Suprapubic skin (tissue), 4 donors: ENCODE measurements around the gene TMEM63B.

Source experiments
- EP300 ChIP-seq: sonication (generic); formaldehyde crosslinking; IDR thresholded peaks from one replicate; pipeline ENCODE4 v1.6.1; 2017; ENCODE audit warnings: antibody characterized with exemption
- POLR2A ChIP-seq, 2 donors: fragments of 450-650 bp; IDR thresholded peaks; one replicate each; pipeline ENCODE4 v1.6.1; 2017; ENCODE audit warnings: antibody characterized with exemption in 2 of 2, mild to moderate bottlenecking in 2 of 2, moderate library complexity in 2 of 2
- POLR2AphosphoS5 ChIP-seq, 3 donors: sonication (generic); formaldehyde crosslinking; IDR thresholded peaks; one replicate each; pipeline ENCODE4 v1.6.1; 2017; ENCODE audit warnings: antibody characterized with exemption in 3 of 3
- TF ChIP-seq, protein P1 (sequence below), 2 donors: fragments of 200-600 bp in 1 of 2; fragments of 450-650 bp in 1 of 2; sonication (generic) in 1 of 2; IDR thresholded peaks; one replicate each; pipeline ENCODE4 v1.5.1; 2016 to 2019; ENCODE audit warnings: antibody characterized with exemption in 2 of 2, mild to moderate bottlenecking in 1 of 2, moderate library complexity in 1 of 2

GRCh38 chr6:44135173-44135758 is 7.9 kb downstream of the TMEM63B start:
- TF ChIP-seq, protein P1, sequence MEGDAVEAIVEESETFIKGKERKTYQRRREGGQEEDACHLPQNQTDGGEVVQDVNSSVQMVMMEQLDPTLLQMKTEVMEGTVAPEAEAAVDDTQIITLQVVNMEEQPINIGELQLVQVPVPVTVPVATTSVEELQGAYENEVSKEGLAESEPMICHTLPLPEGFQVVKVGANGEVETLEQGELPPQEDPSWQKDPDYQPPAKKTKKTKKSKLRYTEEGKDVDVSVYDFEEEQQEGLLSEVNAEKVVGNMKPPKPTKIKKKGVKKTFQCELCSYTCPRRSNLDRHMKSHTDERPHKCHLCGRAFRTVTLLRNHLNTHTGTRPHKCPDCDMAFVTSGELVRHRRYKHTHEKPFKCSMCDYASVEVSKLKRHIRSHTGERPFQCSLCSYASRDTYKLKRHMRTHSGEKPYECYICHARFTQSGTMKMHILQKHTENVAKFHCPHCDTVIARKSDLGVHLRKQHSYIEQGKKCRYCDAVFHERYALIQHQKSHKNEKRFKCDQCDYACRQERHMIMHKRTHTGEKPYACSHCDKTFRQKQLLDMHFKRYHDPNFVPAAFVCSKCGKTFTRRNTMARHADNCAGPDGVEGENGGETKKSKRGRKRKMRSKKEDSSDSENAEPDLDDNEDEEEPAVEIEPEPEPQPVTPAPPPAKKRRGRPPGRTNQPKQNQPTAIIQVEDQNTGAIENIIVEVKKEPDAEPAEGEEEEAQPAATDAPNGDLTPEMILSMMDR (IDR thresholded peaks at IDR 0.05), result no peak
- TF ChIP-seq EP300, result no peak
- no peak for TF ChIP-seq POLR2A (IDR thresholded peaks at IDR 0.05)
- TF ChIP-seq POLR2AphosphoS5 (IDR thresholded peaks at IDR 0.05), result no peak
